ENCODE measurements around the gene MIEF2.

- no peak for TF ChIP-seq EZH2 (IDR thresholded peaks at IDR 0.05; ENCODE audit: insufficient read depth, poor library complexity, severe bottlenecking)
- no peak for TF ChIP-seq EZH2phosphoT487 (IDR thresholded peaks at IDR 0.05; ENCODE audit: insufficient read depth, low read depth)
Observed at GRCh38 chr17:18281788-18282187, 21.3 kb downstream of the MIEF2 start.

Data from GM23248 (cell line).